ENCODE measurements around the gene CARMIL1. TPM values are rescaled to one million over a fixed set of nuclear protein-coding genes. Genes with fewer than 3 reads are reported as not detected.

The CARMIL1 gene
- total RNA-seq, 4 donors from 2014 or later, result 13.9 to 47.6 (median 30.4) TPM

- TF ChIP-seq CTCF (IDR thresholded peaks at IDR 0.05; ENCODE audit: low read depth), result no peak
Measured at GRCh38 chr6:25596928-25597818, 318.0 kb downstream of the CARMIL1 start.

- no peak for TF ChIP-seq CTCF (IDR thresholded peaks at IDR 0.05; ENCODE audit: low read depth)
Measured at GRCh38 chr6:25599516-25600085, 320.4 kb downstream of the CARMIL1 start.

GRCh38 chr6:25601800-25602673 lies 322.9 kb downstream of the CARMIL1 start:
- no peak for TF ChIP-seq CTCF (IDR thresholded peaks at IDR 0.05; ENCODE audit: low read depth)

- TF ChIP-seq CTCF (IDR thresholded peaks at IDR 0.05; ENCODE audit: low read depth), result no peak
Measured at GRCh38 chr6:25602674-25602982, 323.5 kb downstream of the CARMIL1 start.

GRCh38 chr6:25603251-25603650 lies 324.1 kb downstream of the CARMIL1 start:
- no peak for TF ChIP-seq CTCF (IDR thresholded peaks at IDR 0.05; ENCODE audit: low read depth)

- no peak for TF ChIP-seq CTCF (IDR thresholded peaks at IDR 0.05; ENCODE audit: low read depth)
Measured at GRCh38 chr6:25606151-25606550, 327.0 kb downstream of the CARMIL1 start.

Data from subcutaneous adipose tissue (tissue), 4 donors.